ENCODE measurements around the gene CSNK1A1.

Gene CSNK1A1

DNA sequence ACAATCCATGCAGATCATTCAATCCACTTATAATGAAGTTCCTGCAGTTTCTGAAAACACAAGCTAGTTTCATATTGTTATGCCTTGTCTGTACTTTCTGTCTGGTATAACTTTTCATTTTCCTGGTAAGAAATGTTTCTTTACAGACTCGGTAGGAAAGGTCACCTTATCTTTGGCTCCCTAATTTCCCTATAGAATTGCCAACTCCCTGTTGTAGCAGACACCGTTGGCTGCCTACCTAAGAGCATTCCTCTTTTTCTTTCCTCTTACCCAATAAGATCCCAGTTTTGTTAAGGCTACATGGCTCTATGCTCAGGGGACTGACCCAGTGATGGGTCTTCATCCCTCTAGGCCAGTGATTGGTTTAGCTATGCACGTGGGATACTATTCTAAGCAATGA lies 23.9 kb upstream of the CSNK1A1 start:
- in situ Hi-C loops (cut with MboI; ENCODE audit: low sequenced_read_pairs) = no loop called here

DNA sequence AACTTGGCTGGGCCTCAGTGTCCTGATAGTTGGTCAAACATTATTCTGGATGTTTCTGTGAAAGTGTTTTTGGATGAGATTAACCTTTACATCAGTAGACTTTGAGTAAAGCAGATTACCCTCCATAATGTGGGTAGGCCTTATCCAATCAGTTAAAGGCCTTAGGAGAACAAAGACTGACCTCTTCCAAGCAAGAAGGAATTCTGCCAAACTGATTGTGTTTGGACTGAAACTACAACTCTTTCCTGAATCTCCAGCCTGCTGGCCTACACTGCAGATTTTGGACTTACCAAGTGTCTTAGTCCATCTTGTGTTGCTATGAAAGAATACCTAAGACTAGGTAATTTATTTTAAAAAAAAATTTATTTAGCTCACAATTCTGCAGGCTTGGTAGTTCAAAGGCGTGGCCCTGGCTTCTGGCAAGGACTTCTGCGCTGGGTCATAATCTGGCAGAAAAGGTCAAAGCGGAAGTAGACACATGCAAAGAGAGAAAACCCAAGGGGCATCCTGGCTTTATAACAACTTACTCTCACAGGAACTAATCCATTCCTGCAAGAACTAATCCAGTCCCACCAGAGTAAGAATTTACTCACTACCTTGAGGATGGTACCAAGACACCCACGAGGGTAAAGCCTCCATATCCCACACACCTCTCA lies 21.5 kb upstream of the CSNK1A1 start:
- in situ Hi-C loops (cut with MboI; ENCODE audit: low sequenced_read_pairs) = loop anchor here (25.0 kb wide), 1 partner anchor 435 kb away; the partner anchor contains the start of gene ABLIM3

DNA sequence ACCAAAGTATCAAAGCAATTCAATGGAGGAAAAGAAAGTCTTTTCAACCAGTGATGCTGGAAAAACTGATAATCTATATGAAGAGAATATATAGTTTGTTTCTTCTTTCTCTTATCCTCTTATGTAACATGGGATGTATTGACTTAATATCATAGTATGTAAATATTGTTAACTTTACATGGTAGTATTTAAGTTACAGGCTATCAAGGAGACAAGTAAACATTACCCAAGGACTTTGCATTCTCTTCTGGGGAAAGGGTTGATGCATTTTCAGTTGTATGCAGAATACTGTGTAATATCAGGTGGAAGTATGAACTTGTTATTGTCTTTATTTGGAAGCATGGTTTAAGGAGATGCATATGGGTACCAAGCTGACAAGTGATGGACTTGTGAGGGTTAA lies 20.9 kb upstream of the CSNK1A1 start:
- in situ Hi-C loops (cut with MboI; ENCODE audit: low sequenced_read_pairs) = loop anchor here (25.0 kb wide), 1 partner anchor 435 kb away; the partner anchor contains the start of gene ABLIM3

DNA sequence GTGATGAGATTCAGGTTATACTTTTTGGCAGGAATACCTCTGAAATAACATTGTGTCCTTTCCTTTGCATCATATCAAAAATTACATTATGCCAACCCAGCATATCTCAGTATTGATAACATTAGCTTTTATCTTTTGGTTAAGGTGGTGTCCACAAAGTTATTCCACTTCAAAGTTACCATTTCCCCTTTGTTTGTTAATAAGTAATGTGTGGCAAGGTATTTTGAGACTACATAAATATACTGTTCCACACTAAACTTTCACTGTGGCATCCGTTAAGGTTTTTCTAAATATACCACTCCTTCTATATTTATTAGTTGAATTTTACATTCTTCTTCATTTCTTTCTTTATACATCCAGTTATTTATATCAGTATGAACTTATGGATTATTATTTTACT lies 16.0 kb upstream of the CSNK1A1 start:
- in situ Hi-C loops (cut with MboI; ENCODE audit: low sequenced_read_pairs) = loop anchor here (25.0 kb wide), 1 partner anchor 430 kb away; the partner anchor contains the start of gene ABLIM3

DNA sequence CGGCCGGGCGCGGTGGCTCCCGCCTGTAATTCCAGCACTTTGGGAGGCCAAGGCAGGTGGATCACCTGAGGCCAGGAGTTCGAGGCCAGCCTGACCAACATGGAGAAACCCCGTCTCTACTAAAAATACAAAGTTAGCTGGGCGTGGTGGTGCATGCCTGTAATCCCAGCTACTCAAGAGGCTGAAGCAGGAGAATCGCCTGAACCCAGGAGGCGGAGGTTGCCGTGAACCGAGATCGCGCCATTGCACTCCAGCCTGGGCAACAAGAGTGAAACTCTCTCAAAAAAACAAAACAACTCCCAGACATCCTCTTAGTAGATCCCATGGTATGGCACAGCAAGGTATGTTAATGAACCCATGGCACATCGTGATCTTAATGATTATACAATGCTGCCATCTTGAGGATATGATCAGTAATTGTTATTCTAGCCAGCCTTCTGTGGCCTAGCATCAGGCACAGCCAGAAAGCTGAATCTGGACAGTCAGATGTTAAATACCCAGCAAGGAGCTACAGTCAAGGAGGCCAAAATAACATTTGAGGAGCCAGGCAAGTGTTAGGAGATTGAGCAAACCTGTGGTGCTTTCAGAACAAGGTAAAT lies 13.4 kb upstream of the CSNK1A1 start:
- in situ Hi-C loops (cut with MboI; ENCODE audit: low sequenced_read_pairs) = loop anchor here (25.0 kb wide), 1 partner anchor 427 kb away; the partner anchor contains the start of gene ABLIM3

DNA sequence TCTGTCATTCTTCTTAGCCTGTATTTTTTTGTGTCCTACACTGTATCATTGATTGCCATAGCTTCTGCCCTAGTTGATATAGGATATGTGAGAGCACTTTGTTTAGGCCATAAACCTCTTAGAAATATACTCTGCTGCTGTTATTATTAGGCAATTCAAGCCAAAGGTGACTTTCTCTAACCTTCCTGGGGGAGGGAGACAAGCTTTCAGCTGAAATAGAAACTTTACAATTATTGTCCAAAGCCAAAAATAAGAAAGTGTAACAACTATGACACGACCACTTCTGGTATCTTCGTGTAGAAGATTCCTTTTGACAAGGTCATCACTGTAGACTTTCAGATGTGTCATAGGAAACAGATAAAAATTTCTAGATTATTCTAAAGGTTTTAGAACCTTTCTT lies 12.2 kb upstream of the CSNK1A1 start:
- in situ Hi-C loops (cut with MboI; ENCODE audit: low sequenced_read_pairs) = loop anchor here (25.0 kb wide), 1 partner anchor 426 kb away; the partner anchor contains the start of gene ABLIM3

DNA sequence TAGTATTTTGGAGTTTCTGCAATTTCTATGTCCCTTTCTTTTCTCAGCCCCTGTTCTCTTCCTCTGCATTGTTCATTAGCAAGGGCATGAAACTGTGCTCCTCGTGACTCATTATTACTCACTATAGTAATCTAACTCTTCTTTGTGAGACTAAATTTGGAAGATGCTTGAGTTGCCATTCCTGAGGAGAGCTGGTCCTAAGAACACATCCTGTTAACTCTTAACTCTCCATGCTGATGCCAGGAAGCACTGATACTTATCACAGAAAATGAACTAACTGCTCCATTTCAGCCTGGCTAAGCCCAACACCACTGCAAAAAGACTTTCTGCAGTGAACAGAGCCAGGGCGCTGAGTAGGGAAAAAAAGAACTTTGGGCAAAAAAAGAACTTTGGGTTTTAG lies 10.6 kb upstream of the CSNK1A1 start:
- in situ Hi-C loops (cut with MboI; ENCODE audit: low sequenced_read_pairs) = loop anchor here (25.0 kb wide), 1 partner anchor 425 kb away; the partner anchor contains the start of gene ABLIM3

DNA sequence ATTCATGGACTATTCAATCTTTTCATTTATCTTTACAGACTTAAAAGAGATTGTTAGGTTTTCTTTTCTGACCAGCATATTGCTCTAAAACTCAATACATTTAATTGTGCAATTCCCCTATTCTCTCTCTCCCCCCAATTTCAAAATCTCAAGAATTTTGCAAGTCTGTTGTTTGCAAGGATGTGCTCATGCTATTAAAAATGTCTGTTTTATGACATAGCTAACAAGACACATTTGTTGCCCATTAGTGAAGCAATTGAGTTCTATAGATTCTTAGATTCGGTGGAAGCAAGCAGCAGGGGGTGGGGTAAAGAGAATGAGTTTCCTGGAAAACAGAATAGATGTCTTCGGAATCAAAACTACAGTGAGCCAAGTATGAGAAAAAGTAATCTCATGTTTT lies 8.5 kb upstream of the CSNK1A1 start:
- in situ Hi-C loops (cut with MboI; ENCODE audit: low sequenced_read_pairs) = loop anchor here (25.0 kb wide), 1 partner anchor 422 kb away; the partner anchor contains the start of gene ABLIM3

DNA sequence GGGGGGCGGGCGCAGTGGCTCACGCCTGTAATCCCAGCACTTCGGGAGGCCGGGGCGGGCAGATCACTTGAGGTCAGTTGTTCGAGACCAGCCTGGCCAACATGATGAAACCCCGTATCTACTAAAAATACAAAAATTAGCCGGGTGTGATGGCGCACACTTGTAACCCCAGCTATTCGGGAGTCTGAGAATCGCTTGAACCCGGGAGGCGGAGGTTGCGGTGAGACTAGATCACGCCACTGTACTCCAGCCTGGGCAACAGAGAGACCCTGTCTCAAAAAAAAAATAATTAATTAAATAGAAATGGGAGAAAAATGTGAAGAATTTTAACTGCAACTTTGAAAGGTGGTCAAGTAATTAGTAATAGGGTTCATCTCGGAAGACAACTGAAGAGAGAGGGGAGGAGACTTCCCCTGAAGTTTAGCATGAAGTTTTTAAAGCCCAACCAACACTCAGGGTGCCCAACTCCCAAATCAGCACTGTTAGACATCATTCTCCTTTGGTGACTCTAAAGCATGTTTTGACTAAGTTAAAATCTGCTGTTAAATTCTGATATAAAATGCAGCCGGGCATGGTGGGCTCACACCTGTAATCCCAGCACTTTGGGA lies 1.4 kb upstream of the CSNK1A1 start:
- in situ Hi-C loops (cut with MboI; ENCODE audit: low sequenced_read_pairs) = loop anchor here (25.0 kb wide), 1 partner anchor 415 kb away; the partner anchor contains the start of gene ABLIM3

DNA sequence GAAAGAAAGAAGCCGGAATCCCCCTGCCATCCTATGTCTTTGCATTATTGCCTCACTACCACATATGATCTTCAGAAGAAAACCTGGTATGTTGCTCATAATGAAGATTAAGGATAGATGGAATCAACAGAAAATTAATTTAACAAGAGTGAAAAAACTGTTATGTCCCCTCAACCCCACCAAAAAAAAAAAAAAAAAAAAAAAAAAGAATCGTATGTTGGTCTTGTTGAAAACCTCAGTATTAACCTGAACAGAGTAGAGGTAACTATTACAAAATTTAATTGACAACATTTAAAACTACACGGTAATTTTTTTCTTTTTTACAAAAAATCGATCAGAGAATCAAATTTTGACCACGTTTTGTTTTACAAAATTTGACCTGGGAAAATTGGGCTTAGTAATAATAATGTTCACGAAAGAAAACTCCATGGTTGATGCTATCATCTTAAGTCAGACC lies 827 bp upstream of the CSNK1A1 start:
- in situ Hi-C loops (cut with MboI; ENCODE audit: low sequenced_read_pairs) = loop anchor here (25.0 kb wide), 1 partner anchor 415 kb away; the partner anchor contains the start of gene ABLIM3

DNA sequence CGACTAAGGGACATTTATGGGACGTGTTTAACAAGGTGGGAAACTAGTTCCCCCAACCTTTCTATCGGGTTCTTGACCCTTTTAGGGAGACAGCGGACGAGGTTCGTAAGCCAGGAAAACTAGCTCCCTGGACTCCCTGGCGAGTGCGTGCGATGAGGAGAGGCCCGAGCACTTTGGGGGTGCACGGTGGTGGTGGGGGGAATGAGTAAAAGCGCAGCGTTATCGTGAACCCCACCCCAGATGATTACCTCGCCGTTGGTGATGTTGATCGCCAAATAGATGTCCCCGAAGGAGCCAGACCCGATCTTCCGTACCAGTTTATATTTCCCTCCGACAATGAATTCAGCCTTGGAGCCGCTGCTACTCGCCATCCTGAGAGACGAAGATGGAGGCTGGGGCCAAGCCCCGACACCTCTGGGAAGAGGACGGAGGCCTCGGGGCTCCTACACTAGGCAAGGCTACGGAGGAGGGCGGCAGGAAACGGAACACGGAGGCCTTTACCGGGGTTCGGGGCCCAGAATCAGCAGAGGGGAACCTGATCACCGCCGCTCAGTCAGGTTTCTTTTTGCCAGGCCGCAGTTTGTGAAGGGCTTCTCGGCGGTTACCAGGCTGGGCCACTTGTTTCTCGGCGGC lies 529 bp downstream of the CSNK1A1 start:
- in situ Hi-C loops (cut with MboI; ENCODE audit: low sequenced_read_pairs) = loop anchor here (25.0 kb wide), 1 partner anchor 413 kb away; the partner anchor contains the start of gene ABLIM3

DNA sequence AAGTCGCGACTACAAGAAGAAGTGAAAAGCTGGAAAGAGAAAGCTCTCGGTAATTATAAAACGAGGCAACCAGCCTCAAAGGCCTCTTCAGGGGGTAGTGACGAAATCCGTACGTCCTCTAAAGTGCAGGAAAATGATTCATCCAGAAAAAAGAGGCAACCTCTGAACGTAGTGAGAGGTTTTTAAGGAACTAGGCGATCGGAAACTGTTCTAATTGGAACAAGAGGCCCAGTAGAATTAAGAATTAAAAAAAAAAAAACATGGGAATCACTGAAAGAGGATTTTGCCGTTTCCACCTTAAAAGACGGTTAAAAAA lies 1.0 kb downstream of the CSNK1A1 start:
- in situ Hi-C loops (cut with MboI; ENCODE audit: low sequenced_read_pairs) = loop anchor here (25.0 kb wide), 1 partner anchor 413 kb away; the partner anchor contains the start of gene ABLIM3

DNA sequence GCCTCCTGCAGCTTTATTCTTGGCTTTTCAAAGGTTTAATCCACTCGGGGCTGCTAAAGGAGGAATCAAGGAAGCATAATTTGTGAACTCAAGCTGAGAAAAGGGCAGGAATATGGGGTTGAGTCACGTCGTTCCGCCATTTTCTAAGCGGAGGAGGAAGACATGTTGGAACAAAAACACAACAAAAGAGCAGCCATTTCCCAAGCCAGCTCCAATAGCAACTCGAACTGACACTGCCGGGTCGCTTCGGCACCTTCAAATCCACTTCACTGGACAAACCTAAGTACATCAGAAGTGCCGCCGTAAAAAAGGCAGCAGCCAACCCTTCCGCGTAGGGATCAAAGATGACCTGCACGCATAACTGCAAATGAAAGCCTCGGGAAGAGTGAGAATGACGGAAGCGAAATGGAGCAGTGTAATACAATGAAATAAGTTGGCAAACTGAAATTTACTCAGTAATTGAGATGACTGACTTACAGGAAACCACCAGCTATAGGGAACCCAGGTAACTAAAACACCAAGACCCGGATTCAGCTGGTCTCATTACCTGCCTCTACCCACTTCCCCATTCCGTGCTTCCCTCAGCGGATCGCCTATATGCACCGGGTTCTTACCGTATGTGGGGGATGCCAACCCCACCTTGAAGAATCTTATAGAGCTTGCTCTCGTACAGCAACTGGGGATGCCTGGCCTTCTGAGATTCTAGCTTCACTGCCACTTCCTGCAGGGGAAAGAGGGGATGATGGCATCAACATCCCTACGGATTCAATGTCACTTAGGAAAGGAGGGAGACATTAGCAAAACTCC lies 1.6 kb downstream of the CSNK1A1 start:
- in situ Hi-C loops (cut with MboI; ENCODE audit: low sequenced_read_pairs) = loop anchor here (25.0 kb wide), 1 partner anchor 412 kb away; the partner anchor contains the start of gene ABLIM3

DNA sequence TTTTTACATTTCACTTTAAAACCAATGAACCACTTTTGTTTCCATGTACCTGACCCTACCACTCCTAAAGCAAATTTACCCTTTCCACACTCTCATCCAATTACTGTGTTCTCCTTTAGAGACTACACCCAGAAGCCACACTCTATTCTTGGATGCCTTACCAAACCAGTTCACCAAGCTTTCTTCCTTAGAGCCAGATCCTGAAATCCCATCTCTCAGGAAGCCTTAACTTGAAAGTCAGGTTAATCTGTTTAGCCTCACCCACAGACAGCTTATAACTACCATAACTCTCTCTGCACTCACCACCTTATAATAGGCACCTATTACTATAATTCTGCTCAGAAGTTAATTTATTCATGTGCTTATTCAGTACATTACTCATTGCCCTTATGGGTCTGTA lies 4.3 kb downstream of the CSNK1A1 start:
- in situ Hi-C loops (cut with MboI; ENCODE audit: low sequenced_read_pairs) = no loop called here

DNA sequence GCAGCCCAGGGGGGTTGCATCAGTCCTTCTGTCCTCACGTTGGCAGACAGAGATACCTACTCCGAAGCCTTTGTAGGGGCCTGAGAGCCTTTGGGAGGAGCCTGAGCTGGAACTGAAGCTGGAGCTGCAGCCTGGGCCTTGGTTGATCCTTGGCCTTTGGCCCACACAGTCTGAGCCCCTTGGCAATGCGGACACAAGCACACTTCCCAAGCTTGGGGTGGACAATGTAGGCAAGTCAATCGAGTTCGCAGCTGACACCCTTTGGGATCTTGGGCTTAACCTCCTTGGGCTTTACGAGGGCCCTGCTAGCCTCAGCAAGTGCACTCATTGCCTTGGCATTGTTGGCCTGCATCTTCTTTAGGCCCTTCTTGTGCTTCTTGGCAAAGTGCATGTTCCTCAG lies 5.9 kb downstream of the CSNK1A1 start:
- in situ Hi-C loops (cut with MboI; ENCODE audit: low sequenced_read_pairs) = no loop called here

DNA sequence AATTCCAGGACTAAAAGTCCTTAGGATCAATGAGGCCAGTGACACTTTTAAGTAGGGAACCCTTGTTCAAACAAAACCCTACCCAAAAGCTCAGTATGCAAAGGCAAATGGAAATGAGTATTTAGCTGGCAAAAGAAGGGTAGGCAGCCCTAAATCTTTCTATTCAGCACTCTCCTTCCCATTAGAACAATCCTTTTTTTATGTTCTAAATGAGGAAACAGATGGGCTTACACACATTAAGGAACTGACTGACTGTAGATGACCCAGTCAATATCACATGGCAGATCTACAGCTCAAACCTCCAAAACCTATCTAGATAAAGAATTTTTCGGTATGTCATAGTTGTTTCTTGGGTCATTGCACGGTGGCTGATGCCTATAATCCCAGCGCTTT lies 7.2 kb downstream of the CSNK1A1 start:
- in situ Hi-C loops (cut with MboI; ENCODE audit: low sequenced_read_pairs) = no loop called here

DNA sequence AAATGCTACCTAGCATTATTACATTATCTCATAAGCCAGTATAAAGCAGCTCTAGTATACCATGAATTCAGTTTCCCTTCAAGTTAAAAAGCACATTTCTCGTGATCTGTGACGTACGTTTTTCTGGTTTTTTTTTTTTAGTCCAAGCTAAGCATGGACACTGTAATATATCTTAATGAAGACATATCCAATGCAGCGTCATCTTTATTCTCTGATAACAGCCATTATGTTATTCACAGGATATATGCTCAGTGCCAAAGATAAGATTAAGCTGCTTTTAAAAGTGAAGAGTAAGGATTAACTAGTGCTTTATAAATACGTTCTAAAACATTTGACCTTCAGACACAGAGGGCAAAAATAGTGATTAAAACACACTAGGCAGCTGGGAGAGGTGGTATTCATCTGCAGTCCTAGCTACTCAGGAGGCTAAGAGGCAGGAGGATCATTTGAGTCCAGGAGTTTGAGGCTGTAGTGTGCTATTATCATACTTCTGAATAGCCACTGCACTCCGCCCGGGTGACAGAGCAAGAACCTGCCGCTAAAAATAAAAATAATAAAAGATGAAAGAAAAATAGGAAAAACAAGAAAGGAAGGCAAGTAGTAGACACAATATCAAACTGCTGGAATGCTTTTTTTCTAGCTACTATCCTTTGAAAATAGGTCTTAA lies 7.7 kb downstream of the CSNK1A1 start:
- in situ Hi-C loops (cut with MboI; ENCODE audit: low sequenced_read_pairs) = no loop called here

DNA sequence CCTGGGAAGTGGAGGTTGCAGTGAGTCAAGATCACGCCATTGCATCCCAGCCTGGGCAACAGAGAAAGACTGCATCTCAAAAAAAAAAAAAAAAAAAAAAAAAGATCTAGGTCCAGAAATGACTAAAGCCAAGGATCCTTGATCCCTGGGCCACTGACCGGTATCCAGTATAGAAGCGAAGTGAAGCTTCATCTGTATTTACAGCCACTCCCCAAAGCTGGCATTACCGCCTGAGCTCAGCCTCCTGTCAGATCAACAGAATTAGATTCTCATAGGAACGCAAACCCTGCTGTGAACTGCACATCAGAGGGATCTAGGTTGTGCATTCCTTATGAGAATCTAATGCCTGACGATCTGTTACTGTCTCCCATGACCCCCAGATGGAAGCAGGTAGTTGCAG lies 9.3 kb downstream of the CSNK1A1 start:
- in situ Hi-C loops (cut with MboI; ENCODE audit: low sequenced_read_pairs) = no loop called here

DNA sequence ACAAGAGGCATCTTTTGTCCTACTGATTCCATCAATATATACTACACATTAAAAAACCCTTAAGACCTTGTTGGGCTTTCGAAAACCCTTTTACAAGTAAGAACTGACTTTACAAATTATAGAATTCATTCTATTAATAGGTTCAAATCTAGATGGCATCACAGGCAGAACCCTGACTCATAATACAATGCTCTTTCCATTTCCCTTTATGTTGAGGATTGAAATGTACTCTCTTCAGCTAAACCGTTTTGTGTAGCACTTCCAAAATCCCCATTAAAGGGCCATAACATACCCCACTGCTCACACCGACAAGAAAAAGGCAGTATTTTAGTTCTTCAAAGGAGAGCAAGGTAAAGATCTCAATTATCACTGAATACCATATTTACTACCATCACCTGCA lies 11.2 kb downstream of the CSNK1A1 start:
- in situ Hi-C loops (cut with MboI; ENCODE audit: low sequenced_read_pairs) = no loop called here

Data from HL-60/S4 treated with retinoic acid at 250 ng/mL for 4 days and 3 days (cell line).